Adrenal gland (tissue), 12 donors: ENCODE data around the gene BLM. TPM values are rescaled to one million over a fixed set of nuclear protein-coding genes. Genes with fewer than 3 reads are reported as not detected.

Experiments used
- DNase-seq, 7 donors: peaks; one replicate each; pipeline ENCODE4 v3.0.0-alpha.2; 2019 to 2020
- H3K27ac ChIP-seq, 5 donors: fragments of 200-600 bp; sonication (generic) in 4 of 5; 1 replicate in 3 of 5; 2 replicates in 2 of 5; pipeline versions ENCODE4 v1.5.1 to v1.8.0; 2016 to 2020; ENCODE audit warnings: mild to moderate bottlenecking in 1 of 5
- H3K27me3 ChIP-seq: fragments of 200-600 bp; 2 replicates; pipeline ENCODE4 v1.8.0; 2021
- H3K36me3 ChIP-seq, 2 donors: fragments of 200-600 bp; replicated peaks in 1 of 2; 1 replicate in 1 of 2; 2 replicates in 1 of 2; pipeline versions ENCODE4 v1.5.1 to v1.8.0; 2018 to 2022
- H3K4me1 ChIP-seq, 2 donors: fragments of 200-600 bp; replicated peaks in 1 of 2; 1 replicate in 1 of 2; 2 replicates in 1 of 2; pipeline versions ENCODE4 v1.5.1 to v1.8.0; 2018 to 2021
- H3K4me3 ChIP-seq, 4 donors: fragments of 200-600 bp; sonication (generic) in 3 of 4; one replicate each; pipeline ENCODE4 v1.5.1; 2016 to 2018
- H3K9me3 ChIP-seq, 3 donors: fragments of 200-600 bp; sonication (generic) in 1 of 3; replicated peaks in 1 of 3; 1 replicate in 2 of 3; 2 replicates in 1 of 3; pipeline versions ENCODE4 v1.5.1 to v1.8.0; 2016 to 2021
- POLR2A ChIP-seq, 2 donors: fragments of 450-650 bp; IDR thresholded peaks; one replicate each; pipeline ENCODE4 v1.6.1; 2017; ENCODE audit warnings: antibody characterized with exemption in 2 of 2, mild to moderate bottlenecking in 2 of 2, moderate library complexity in 1 of 2
- WGBS, 4 donors: extraction: QIAGEN DNeasy Blood & Tissue Kit in 2 of 4; methylation state at CpG; one replicate each; pipeline versions ENCODE4 v1.1.5 to v1.1.7; 2013 to 2017; 5-methylcytosine and 5-hydroxymethylcytosine counted together
- intact Hi-C, 2 donors: fragments of 100-400 bp; cut with DNase I; formaldehyde crosslinking; loops; one replicate each; pipeline versions ENCODE4 v1.14.1 to v1.15.0; 2022 to 2023
- polyA plus RNA-seq, 3 donors: library from polyadenylated mRNA; stranded (reverse); fragments of 200-250 nt in 2 of 3; fragments of 350-450 nt in 1 of 3; fragmentation: Illumina TruSeq in 1 of 3; extraction: RNeasy Lipid Tissue Mini Kit (QIAGEN cat#74804) in 1 of 3; gene quantifications; one replicate each; pipeline ENCODE4 v1.2.3, GENCODE V29; 2013 to 2014
- total RNA-seq, 9 donors: library from RNA; depleted of rRNA in 4 of 9; stranded (reverse); fragments of >200 nt in 4 of 9; fragments of 120-200 nt in 1 of 9; fragmentation: NEBNext Ultra II Directional in 1 of 9; extraction: Animal tissue kit (Norgen Biotek cat#: 25700) in 1 of 9; gene quantifications; one replicate each; pipeline versions ENCODE4 v1.1.0 to v1.2.4, GENCODE V29; 2013 to 2023
- TF ChIP-seq, protein P1 (sequence below), 6 experiments: fragments of 450-650 bp in 4 of 6; fragments of 200-600 bp in 2 of 6; sonication (generic) in 1 of 6; IDR thresholded peaks; 1 replicate in 5 of 6; 2 replicates in 1 of 6; pipeline versions ENCODE4 v1.5.1 to v1.8.0; 2016 to 2021; ENCODE audit warnings: antibody characterized with exemption in 6 of 6, mild to moderate bottlenecking in 2 of 6, moderate library complexity in 1 of 6
- donor health status: healthy with polysubstance abuse.
- donor health status: Bipolar disorder and iron deficiency.
- donor health status: DM: yes; HTN: yes; CAD: no.
- donor health status: DM: no; HTN: no; CAD: no.
- donor health status: DM: no; HTN: no; CAD: no.
- donor health status: DM: yes; HTN: yes; CAD: no.

BLM gene
- total and polyA plus RNA-seq, 12 donors = 0.24 to 6.8 (median 1.3) TPM

DNA sequence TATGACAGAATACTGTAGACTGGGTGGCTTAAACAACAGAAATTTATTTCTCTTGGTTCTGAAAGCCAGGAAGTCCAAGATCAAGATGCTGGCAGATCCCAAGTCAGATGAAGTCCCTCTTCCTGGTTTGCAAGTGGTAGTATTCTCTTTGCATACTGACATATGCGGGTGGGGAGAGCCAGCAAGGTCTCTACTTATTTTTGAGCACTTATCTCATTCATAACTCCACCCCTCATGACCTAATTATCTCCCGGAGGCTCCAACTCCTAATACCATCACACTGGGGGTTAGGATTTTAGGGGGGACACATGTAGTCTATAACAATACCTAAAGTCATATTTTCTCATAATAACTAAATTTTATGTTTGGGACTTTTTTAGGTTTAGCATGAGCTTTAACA is 65.3 kb downstream of the BLM start:
- no peaks in the 10 kb centered on the region for H3K36me3 ChIP-seq
- TF ChIP-seq, protein P1, sequence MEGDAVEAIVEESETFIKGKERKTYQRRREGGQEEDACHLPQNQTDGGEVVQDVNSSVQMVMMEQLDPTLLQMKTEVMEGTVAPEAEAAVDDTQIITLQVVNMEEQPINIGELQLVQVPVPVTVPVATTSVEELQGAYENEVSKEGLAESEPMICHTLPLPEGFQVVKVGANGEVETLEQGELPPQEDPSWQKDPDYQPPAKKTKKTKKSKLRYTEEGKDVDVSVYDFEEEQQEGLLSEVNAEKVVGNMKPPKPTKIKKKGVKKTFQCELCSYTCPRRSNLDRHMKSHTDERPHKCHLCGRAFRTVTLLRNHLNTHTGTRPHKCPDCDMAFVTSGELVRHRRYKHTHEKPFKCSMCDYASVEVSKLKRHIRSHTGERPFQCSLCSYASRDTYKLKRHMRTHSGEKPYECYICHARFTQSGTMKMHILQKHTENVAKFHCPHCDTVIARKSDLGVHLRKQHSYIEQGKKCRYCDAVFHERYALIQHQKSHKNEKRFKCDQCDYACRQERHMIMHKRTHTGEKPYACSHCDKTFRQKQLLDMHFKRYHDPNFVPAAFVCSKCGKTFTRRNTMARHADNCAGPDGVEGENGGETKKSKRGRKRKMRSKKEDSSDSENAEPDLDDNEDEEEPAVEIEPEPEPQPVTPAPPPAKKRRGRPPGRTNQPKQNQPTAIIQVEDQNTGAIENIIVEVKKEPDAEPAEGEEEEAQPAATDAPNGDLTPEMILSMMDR (IDR thresholded peaks at IDR 0.05) = no peak
- no peak for TF ChIP-seq POLR2A (IDR thresholded peaks at IDR 0.05)
- intact Hi-C loops = no loop called here

DNA sequence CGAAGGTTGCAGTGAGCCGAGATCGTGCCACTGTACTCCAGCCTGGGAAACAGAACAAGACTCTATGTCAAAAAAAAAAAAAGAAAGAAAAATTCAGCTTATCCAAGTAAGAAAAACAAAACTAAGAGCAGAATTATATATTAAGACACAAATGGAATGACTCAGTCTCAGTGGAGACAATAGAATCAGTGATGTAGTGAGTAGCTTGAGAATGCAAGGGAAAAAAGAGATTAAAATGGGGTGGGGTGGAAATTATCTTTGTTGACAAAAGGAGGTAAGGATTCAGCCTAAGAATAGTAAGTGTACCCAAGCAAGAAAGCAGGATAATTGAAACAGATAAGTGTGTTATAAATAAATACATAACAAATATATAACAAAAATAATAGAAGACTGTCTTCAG is 70.7 kb downstream of the BLM start:
- WGBS, 4 donors = 81 to 99% (median 97%) methylated on average over 3 of the region's 3 CpGs
- Histone ChIP-seq H3K4me1 (no peaks in the 10 kb centered on the region), H3K27ac (no peak overlapping the region), H3K36me3 (no peaks in the 10 kb centered on the region), H3K27me3 (no peaks in the 10 kb centered on the region), H3K9me3 (no peaks in the 10 kb centered on the region), H3K4me3 (no peak overlapping the region)
- intact Hi-C loops = no loop called here
- no peak for DNase-seq
- TF ChIP-seq, protein P1 (IDR thresholded peaks at IDR 0.05) = no peak
- no peak for TF ChIP-seq POLR2A (IDR thresholded peaks at IDR 0.05)

More for the DNA sequence above, 65.3 kb downstream of the BLM start:
- 38 to 63% (median 52%) methylated on average over 2 of the region's 2 CpGs for WGBS, 4 donors
- Histone ChIP-seq H3K4me1 (no peaks in the 10 kb centered on the region), H3K4me3 (no peak overlapping the region), H3K9me3 (no peaks in the 10 kb centered on the region), H3K27me3 (no peaks in the 10 kb centered on the region), H3K27ac (no peak overlapping the region)
- no peak for DNase-seq

DNA sequence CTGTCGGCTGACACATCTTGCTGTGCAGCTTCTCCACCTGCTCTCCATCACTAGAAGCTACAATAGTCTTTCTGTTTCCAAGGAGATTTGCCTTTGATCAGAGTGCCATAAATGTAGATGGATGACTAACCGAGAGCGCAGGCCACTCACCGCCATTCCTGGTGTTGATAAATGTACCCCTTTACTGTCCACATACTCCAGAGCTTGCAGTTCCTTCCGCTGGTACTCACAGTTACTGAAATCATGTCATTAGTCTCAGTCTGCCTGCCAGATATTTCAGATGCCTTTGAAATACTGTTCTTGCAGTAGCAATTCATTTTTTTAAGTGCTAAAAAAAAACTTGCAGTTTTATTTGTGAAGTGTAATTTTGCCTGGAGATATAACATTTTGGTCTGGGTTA is 72.3 kb downstream of the BLM start:
- Histone ChIP-seq H3K36me3 (no peaks in the 10 kb centered on the region), H3K4me1 (no peaks in the 10 kb centered on the region), H3K4me3 (no peak overlapping the region), H3K27ac (no peak overlapping the region), H3K27me3 (no peaks in the 10 kb centered on the region), H3K9me3 (no peaks in the 10 kb centered on the region)
- intact Hi-C loops = no loop called here
- TF ChIP-seq, protein P1 (IDR thresholded peaks at IDR 0.05) = no peak
- no peak for TF ChIP-seq POLR2A (IDR thresholded peaks at IDR 0.05)
- 85 to 90% (median 88%) methylated on average over 5 of the region's 5 CpGs for WGBS, 4 donors
- DNase-seq = no peak

DNA sequence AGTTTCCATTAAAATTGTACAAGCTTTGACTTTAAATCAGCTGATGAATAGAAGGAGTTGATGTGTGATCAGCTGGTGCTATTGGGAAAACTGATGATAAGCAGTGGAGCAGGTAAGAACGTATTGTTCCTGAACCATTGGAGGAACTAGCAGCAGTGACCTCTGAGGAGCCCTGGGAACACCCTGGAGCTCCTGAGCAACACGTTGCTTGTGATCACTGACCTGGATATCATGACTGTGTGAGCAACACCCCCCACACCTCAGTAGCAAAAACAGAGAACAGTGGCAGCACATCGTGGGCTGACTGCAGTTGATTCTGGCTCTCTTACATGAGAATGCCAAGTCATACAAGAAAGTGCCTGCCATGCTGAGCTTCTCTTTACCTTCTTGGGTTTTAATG is 72.9 kb downstream of the BLM start:
- no peak for DNase-seq
- TF ChIP-seq, protein P1 (IDR thresholded peaks at IDR 0.05) = no peak
- no peak for TF ChIP-seq POLR2A (IDR thresholded peaks at IDR 0.05)
- no peak overlapping the region for H3K4me3 ChIP-seq
- no peaks in the 10 kb centered on the region for H3K4me1 ChIP-seq
- no peaks in the 10 kb centered on the region for H3K36me3 ChIP-seq
- H3K27ac ChIP-seq = no peak overlapping the region
- WGBS, 4 donors = 60 to 73% (median 64%) methylated on average over 3 of the region's 3 CpGs
- intact Hi-C loops = no loop called here
- no peaks in the 10 kb centered on the region for H3K27me3 ChIP-seq
- H3K9me3 ChIP-seq = no peaks in the 10 kb centered on the region
